HCT116 (cell line): ENCODE data around the gene CLEC20A. TPM values are rescaled to one million over a fixed set of nuclear protein-coding genes. Genes with fewer than 3 reads are reported as not detected.

Source experiments
- ATAC-seq: fragments of 200-7000 bp; cut with Tn5 transposase; 2 replicates; pipeline ENCODE4 v1.9.1; 2020; ENCODE audit warnings: mild to moderate bottlenecking, moderate library complexity
- BruUV-seq: library from RNA; stranded (reverse); fragments of 400-500 nt; replicated peaks from 2 replicates; lab custom pipeline; 2021; lab: Mats Ljungman, UMichigan
- CTCF ChIA-PET: fragments of 300-600 bp; sonication (Branson Sonifier 250); formaldehyde crosslinking; loops from one replicate; lab custom pipeline; 2021; ENCODE audit warnings: antibody characterized with exemption; lab: Charles Lee
- POLR2A ChIA-PET: fragments of 300-600, 350-600 bp; sonication (Branson Sonifier 250); formaldehyde crosslinking; loops from one replicate; lab custom pipeline; 2021; ENCODE audit warnings: antibody characterized with exemption; lab: Charles Lee
- RAD21 ChIA-PET, 2 experiments: fragments of 300-600 bp; sonication (Branson Sonifier 250); formaldehyde crosslinking; loops; one replicate each; lab custom pipeline; 2023; ENCODE audit warnings: low total read pairs in 2 of 2; ENCODE audit not compliant: uncharacterized antibody in 2 of 2, unreplicated experiment in 2 of 2, low non-redundant PET in 1 of 2; lab: Charles Lee
- DNase-seq: peaks from one replicate; pipeline ENCODE4 v3.0.0-alpha.2; 2010; ENCODE audit warnings: low read depth, low spot score
- H2AFZ ChIP-seq: fragments of 200-600 bp; shearing (Covaris generic), sonication (generic); 2 replicates; pipeline ENCODE4 v1.6.1; 2017; ENCODE audit warnings: low read depth, mixed run types, mixed read lengths, antibody characterized with exemption, low read length; ENCODE audit not compliant: poor library complexity, severe bottlenecking
- H3K27ac ChIP-seq: 2 replicates; pipeline ENCODE4 v1.5.1; 2012; ENCODE audit warnings: low read depth, low read length
- H3K27me3 ChIP-seq: fragments of 200-600 bp; sonication (generic); 2 replicates; pipeline ENCODE4 v1.6.1; 2016; ENCODE audit warnings: mixed run types, low read length, mixed read lengths; ENCODE audit not compliant: insufficient read depth
- H3K36me3 ChIP-seq, 2 experiments: fragments of 200-500 bp in 1 of 2; fragments of 200-600 bp in 1 of 2; sonication (Bioruptor generic) in 1 of 2; sonication (generic) in 1 of 2; 2 replicates each; pipeline versions ENCODE4 v1.5.1 to v1.6.1; 2014 to 2016; ENCODE audit warnings: low read length in 2 of 2, inconsistent platforms in 1 of 2, mixed read lengths in 1 of 2, mixed run types in 1 of 2; ENCODE audit not compliant: insufficient read depth in 2 of 2, control insufficient read depth in 1 of 2
- H3K4me1 ChIP-seq, 2 experiments: fragments of 200-600 bp in 1 of 2; sonication (generic) in 1 of 2; 2 replicates each; pipeline versions ENCODE4 v1.5.1 to v1.6.1; 2012 to 2017; ENCODE audit warnings: low read length in 2 of 2, inconsistent platforms in 1 of 2, mild to moderate bottlenecking in 1 of 2, mixed read lengths in 1 of 2, mixed run types in 1 of 2, moderate library complexity in 1 of 2; ENCODE audit not compliant: insufficient read depth in 2 of 2, control insufficient read depth in 1 of 2
- H3K4me2 ChIP-seq: fragments of 200-600 bp; sonication (generic); 2 replicates; pipeline ENCODE4 v1.6.1; 2017; ENCODE audit warnings: mixed run types, low read length, mixed read lengths
- H3K4me3 ChIP-seq, 2 experiments: fragments of 200-600 bp in 1 of 2; sonication (generic) in 1 of 2; replicated peaks in 1 of 2; 2 replicates each; pipeline ENCODE4 v1.5.1; 2011 to 2016; ENCODE audit warnings: low read length in 2 of 2, control low read depth in 1 of 2, low read depth in 1 of 2, mild to moderate bottlenecking in 1 of 2, mixed read lengths in 1 of 2, mixed run types in 1 of 2
- H3K79me2 ChIP-seq: fragments of 200-600 bp; sonication (generic); 2 replicates; pipeline ENCODE4 v1.6.1; 2017; ENCODE audit warnings: mild to moderate bottlenecking, mixed run types, low read length, moderate library complexity, mixed read lengths; ENCODE audit not compliant: insufficient read depth
- H3K9ac ChIP-seq: fragments of 200-600 bp; sonication (generic); 2 replicates; pipeline ENCODE4 v1.6.1; 2016; ENCODE audit warnings: low read length, mixed read lengths
- H3K9me2 ChIP-seq: fragments of 200-600 bp; sonication (generic), shearing (Covaris generic); 2 replicates; pipeline ENCODE4 v1.6.1; 2017; ENCODE audit warnings: mixed run types, mild to moderate bottlenecking, moderate library complexity; ENCODE audit not compliant: insufficient read depth
- H3K9me3 ChIP-seq, 2 experiments: fragments of 200-500 bp in 1 of 2; fragments of 200-600 bp in 1 of 2; sonication (Bioruptor generic) in 1 of 2; sonication (generic) in 1 of 2; 2 replicates each; pipeline ENCODE4 v1.6.1; 2014 to 2017; ENCODE audit warnings: low read length in 2 of 2, mixed read lengths in 2 of 2, inconsistent platforms in 1 of 2, low read depth in 1 of 2, mild to moderate bottlenecking in 1 of 2, mixed run types in 1 of 2, moderate library complexity in 1 of 2; ENCODE audit not compliant: control insufficient read depth in 1 of 2, insufficient read depth in 1 of 2
- H4K20me1 ChIP-seq: fragments of 200-600 bp; sonication (generic), shearing (Covaris generic); 2 replicates; pipeline ENCODE4 v1.6.1; 2017; ENCODE audit warnings: mixed run types, mild to moderate bottlenecking, moderate library complexity; ENCODE audit not compliant: insufficient read depth
- CBX3 ChIP-seq: IDR thresholded peaks from 2 replicates; pipeline ENCODE4 v1.6.1; 2012; ENCODE audit warnings: low read depth
- EGR1 ChIP-seq: IDR thresholded peaks from 2 replicates; pipeline ENCODE4 v1.6.1; 2012; ENCODE audit warnings: low read depth
- EZH2 ChIP-seq: fragments of 200-600 bp; sonication (generic); IDR thresholded peaks from 2 replicates; pipeline ENCODE4 v1.6.1; 2017; ENCODE audit warnings: antibody characterized with exemption, mixed run types
- RAD21 ChIP-seq: IDR thresholded peaks from 2 replicates; pipeline ENCODE4 v1.6.1; 2012; ENCODE audit warnings: low read depth, mild to moderate bottlenecking
- ZFX ChIP-seq: fragments of 450-650 bp; IDR thresholded peaks from 2 replicates; pipeline ENCODE4 v1.6.1; 2017
- intact Hi-C: fragments of 100-400 bp; cut with micrococcal nuclease; formaldehyde crosslinking; loops from 2 replicates; pipeline ENCODE4 v1.10.0; 2022
- total RNA-seq: library from RNA; stranded (reverse); gene quantifications from one replicate; pipeline ENCODE4 v1.2.1, GENCODE V29; 2021; ENCODE audit not compliant: unreplicated experiment
- TF ChIP-seq, protein P1 (sequence below): IDR thresholded peaks from 2 replicates; pipeline ENCODE4 v1.6.1; 2012
- TF ChIP-seq, protein P2 (sequence below): IDR thresholded peaks from 2 replicates; pipeline ENCODE4 v1.6.1; 2012
- TF ChIP-seq, protein P3 (sequence below), 3 experiments: fragments of 200-600 bp in 1 of 3; sonication (generic) in 1 of 3; IDR thresholded peaks in 2 of 3; conservative IDR thresholded peaks in 1 of 3; 2 replicates each; pipeline ENCODE4 v1.5.1; 2012 to 2017; ENCODE audit warnings: low read depth in 2 of 3, low read length in 2 of 3, antibody characterized with exemption in 1 of 3, borderline replicate concordance in 1 of 3, control low read depth in 1 of 3, mild to moderate bottlenecking in 1 of 3, mixed read lengths in 1 of 3, mixed run types in 1 of 3, moderate library complexity in 1 of 3; ENCODE audit not compliant: insufficient read depth in 1 of 3

CLEC20A gene
- total RNA-seq, 1 experiment from 2014 or later, result not detected

DNA sequence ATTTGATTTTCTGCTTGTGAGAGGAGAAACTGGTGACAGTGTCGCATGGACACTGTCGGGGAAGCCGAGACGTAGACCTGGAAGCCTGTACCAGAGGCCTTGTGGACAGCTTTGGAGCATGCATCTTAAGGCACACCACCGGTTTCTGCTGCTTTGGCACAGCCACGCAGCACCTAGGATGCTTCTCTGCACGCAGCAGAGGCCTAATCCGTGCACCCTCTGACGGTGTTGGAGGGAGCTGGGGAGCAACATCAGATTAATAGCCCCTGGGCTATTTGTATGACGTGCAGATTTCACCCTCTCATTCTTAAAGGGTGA is 46.5 kb upstream of the CLEC20A start:
- no peaks in the 10 kb centered on the region for H3K9me3 ChIP-seq
- H2AFZ ChIP-seq, result peak overlapping the region; percentile 92
- H3K27ac ChIP-seq, result peak overlapping the region; percentile 64; the same call in 1 of the 2 replicates
- intact Hi-C loops, result loop anchor here (2.0 kb wide), 2 partner anchors 184 to 826 kb away; no protein-coding TSS in a partner anchor
- no peaks in the 10 kb centered on the region for H3K9me2 ChIP-seq
- ATAC-seq, result peak; percentile 36
- H3K79me2 ChIP-seq, result no peaks in the 10 kb centered on the region
- RAD21 ChIA-PET, result interaction anchor here (0.7 to 2.3 kb wide), 5 partner anchors 210 to 460 kb away, joined by 3 to 11 read pairs (median 8); no protein-coding TSS in a partner anchor
- peak overlapping the region; percentile 69 for H3K9ac ChIP-seq
- no peaks in the 10 kb centered on the region for H3K36me3 ChIP-seq
- no peak for DNase-seq
- H3K4me3 ChIP-seq, result peak overlapping the region; percentile 61 to 69
- POLR2A ChIA-PET, result interaction anchor here (1.1 to 1.2 kb wide), 2 partner anchors 16 to 460 kb away, joined by 3 read pairs; no protein-coding TSS in a partner anchor
- peaks cover 12 to 28% of the 10 kb centered on the region in 2 experiments for H3K4me1 ChIP-seq
- peak overlapping the region; percentile 90 for H3K4me2 ChIP-seq
- BruUV-seq, result no TSS peak
- no peaks in the 10 kb centered on the region for H3K27me3 ChIP-seq
- CTCF ChIA-PET, result interaction anchor here (0.6 to 2.8 kb wide), 8 partner anchors 9 to 464 kb away, joined by 3 to 26 read pairs (median 3); no protein-coding TSS in a partner anchor
- no peaks in the 10 kb centered on the region for H4K20me1 ChIP-seq
- TF ChIP-seq, protein P1, sequence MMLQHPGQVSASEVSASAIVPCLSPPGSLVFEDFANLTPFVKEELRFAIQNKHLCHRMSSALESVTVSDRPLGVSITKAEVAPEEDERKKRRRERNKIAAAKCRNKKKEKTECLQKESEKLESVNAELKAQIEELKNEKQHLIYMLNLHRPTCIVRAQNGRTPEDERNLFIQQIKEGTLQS, result no peak
- 0 out of 2 replicates have a peak, but pooled peaks have one; percentile 1 for TF ChIP-seq ZFX
- TF ChIP-seq, all 23 proteins: peak for 1

DNA sequence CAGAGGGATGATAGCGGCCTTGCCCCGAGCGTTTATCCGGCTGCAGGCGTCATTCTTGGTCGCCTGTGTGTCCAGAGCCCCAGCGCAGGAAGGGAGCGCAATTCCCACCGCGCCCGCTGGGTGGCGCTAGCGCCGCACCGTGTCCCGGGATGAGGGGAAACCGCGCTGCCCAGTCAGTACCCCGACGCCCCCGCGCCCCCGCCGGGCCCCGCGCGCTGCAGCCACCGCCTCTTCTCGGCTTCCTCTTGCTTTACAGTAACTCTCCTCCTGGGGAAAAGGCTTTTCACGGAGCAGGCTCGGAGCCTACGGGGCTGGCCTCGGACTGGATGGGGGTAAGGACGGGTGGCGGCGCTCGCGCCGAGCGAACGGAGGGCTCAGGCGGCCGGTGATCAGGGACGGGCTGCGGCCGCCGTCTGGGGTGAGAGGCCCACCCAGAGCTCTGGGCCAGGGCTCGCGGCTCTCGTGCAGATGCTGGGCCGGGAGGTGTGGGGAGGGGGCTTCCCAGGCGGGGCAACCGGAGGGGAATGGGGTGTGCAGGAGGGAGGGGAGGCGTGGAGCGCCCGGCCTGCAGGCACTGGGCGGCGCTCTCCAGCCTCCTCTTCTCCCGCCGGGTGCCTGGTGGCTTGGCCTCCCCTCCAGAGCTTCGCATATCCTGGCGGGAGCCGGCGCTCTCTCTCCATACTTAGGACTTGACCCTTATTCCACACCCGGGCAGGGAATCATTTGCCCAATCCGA is 46.0 kb upstream of the CLEC20A start:
- DNase-seq (peak; percentile 43), ATAC-seq (peak; percentile 88)
- H4K20me1 ChIP-seq, result no peaks in the 10 kb centered on the region
- H3K27me3 ChIP-seq, result no peaks in the 10 kb centered on the region
- H3K9ac ChIP-seq, result peak overlapping the region; percentile 69
- POLR2A ChIA-PET, result interaction anchor here (1.1 to 1.2 kb wide), 2 partner anchors 17 to 460 kb away, joined by 3 read pairs; no protein-coding TSS in a partner anchor
- intact Hi-C loops, result loop anchor here (1.0 to 2.0 kb wide), 4 partner anchors 184 to 826 kb away; no protein-coding TSS in a partner anchor
- no peaks in the 10 kb centered on the region for H3K79me2 ChIP-seq
- no peaks in the 10 kb centered on the region for H3K9me3 ChIP-seq
- CTCF ChIA-PET, result interaction anchor here (0.6 to 2.8 kb wide), 8 partner anchors 9 to 464 kb away, joined by 3 to 26 read pairs (median 3); no protein-coding TSS in a partner anchor
- peaks cover 17 to 33% of the 10 kb centered on the region in 2 experiments for H3K4me1 ChIP-seq
- no TSS peak for BruUV-seq
- peak overlapping the region; percentile 61 to 69 for H3K4me3 ChIP-seq
- H3K36me3 ChIP-seq, result no peaks in the 10 kb centered on the region
- RAD21 ChIA-PET, result interaction anchor here (0.7 to 2.3 kb wide), 5 partner anchors 210 to 461 kb away, joined by 3 to 11 read pairs (median 8); no protein-coding TSS in a partner anchor
- TF ChIP-seq, protein P2, sequence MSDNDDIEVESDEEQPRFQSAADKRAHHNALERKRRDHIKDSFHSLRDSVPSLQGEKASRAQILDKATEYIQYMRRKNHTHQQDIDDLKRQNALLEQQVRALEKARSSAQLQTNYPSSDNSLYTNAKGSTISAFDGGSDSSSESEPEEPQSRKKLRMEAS, result no peak
- TF ChIP-seq CBX3, result no peak
- TF ChIP-seq, protein P3, sequence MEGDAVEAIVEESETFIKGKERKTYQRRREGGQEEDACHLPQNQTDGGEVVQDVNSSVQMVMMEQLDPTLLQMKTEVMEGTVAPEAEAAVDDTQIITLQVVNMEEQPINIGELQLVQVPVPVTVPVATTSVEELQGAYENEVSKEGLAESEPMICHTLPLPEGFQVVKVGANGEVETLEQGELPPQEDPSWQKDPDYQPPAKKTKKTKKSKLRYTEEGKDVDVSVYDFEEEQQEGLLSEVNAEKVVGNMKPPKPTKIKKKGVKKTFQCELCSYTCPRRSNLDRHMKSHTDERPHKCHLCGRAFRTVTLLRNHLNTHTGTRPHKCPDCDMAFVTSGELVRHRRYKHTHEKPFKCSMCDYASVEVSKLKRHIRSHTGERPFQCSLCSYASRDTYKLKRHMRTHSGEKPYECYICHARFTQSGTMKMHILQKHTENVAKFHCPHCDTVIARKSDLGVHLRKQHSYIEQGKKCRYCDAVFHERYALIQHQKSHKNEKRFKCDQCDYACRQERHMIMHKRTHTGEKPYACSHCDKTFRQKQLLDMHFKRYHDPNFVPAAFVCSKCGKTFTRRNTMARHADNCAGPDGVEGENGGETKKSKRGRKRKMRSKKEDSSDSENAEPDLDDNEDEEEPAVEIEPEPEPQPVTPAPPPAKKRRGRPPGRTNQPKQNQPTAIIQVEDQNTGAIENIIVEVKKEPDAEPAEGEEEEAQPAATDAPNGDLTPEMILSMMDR (IDR thresholded peaks at IDR 0.05 in 2 of 3, conservative IDR thresholded peaks at IDR 0.05 in 1 of 3; ENCODE audit: borderline replicate concordance in 1 of 3, insufficient read depth in 1 of 3, low read depth in 2 of 3, low read length in 2 of 3), result peak; percentile 84 to 98 (median 88)
- peak; percentile 51 for TF ChIP-seq ZFX
- no peak; the same call in 1 of the 2 replicates for TF ChIP-seq EGR1
- no peak for TF ChIP-seq EZH2
- peak; percentile 85 for TF ChIP-seq RAD21
- H3K4me2 ChIP-seq, result peak overlapping the region; percentile 90
- peak overlapping the region; percentile 64 for H3K27ac ChIP-seq
- peak overlapping the region; percentile 97 for H2AFZ ChIP-seq
- H3K9me2 ChIP-seq, result no peaks in the 10 kb centered on the region
